Activated CD8-positive, alpha-beta memory T cell treated with anti-CD3 and anti-CD28 coated beads for 48 hours (primary cell): ENCODE data around the gene RTF2.
A peak's percentile ranks its signal among the peaks of the same experiment; 100 is the strongest.

Experiments
- DNase-seq, 3 experiments: peaks; one replicate each; pipeline ENCODE4 v3.0.0-alpha.2; 2020; ENCODE audit warnings: low read depth in 2 of 3, low spot score in 2 of 3

The RTF2 gene

GRCh38 chr20:56437196-56437960 is 31.0 kb upstream of the RTF2 start:
- DNase-seq, result no peak

- no peak for DNase-seq
These were observed 30.1 kb upstream of the RTF2 start for GRCh38 chr20:56438284-56438683.

GRCh38 chr20:56439771-56440291 is 28.6 kb upstream of the RTF2 start:
- DNase-seq, result no peak

DNA sequence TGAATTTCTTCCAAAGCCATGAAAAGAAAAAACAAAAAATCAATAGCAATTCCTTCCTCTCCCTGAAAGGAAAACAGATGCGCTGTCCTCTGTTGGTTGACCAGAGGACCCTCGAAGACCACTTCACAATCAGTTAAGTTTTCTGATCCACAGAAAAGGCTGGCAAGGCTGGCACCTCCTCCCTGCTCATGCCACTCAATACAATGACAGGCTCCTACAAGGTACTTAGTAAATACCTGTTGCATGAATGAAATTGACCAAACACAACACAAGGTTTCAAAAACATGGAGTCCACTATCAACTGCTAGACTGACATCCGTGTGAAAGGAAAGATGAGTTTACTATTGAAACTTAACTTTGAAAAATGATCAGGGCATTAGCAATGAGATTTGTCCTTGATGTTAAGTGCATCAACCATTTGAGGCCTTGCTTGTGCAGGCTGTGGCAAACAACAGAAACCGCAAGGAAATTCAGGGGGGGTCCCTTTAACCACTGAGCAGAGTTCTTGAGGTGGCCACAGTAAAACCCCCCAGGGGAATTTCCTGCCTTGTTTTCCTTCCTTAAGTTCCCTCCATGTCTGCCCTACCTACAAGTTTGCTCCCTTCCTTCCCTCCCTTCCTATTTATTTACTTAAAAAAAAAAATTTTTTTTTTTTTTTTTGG is 27.9 kb upstream of the RTF2 start:
- peak in 1 of 3 experiments; percentile 42 for DNase-seq

GRCh38 chr20:56442389-56443365 is 25.8 kb upstream of the RTF2 start:
- no peak for DNase-seq

DNA sequence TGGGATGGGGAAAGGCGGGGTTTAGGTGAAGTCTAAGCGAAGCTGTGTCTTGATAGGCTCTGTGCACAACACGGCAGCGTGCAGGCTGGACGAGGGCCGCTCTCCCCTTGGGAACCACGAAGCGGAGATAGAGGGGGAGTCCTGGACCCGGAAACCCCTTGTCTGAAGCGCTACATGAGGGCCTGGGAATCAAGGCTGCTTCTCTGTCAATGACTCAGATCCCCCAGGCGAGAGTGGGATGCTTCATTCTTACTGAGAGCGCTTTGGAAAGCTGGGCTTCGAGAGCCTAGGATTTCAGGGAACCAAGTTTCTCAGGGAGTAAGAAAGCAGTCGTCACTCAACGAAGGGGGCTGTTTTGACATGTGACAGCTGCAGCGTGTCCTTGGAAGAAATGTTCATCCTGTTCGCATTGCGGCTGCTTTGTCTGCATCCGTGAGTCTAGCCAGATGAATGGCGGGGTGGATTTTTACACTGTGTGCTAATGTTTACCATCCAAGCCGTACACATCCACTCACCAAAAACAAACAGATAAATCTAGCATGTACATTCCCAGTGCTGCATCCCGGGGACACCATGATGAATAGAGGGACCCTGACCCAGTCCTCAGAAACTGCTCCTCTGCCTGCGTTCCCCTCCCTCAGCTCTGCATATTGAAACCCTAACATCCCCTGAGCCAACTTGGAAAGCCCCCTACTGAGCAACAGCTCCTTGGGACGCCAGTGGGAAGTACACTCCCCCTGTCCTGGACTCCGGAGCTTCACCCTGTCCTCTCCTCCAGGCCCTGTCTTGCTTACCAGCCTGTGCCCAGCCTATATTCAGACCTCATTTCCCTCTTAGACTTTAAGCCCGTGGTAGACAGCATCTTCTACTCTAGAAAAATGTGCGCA is 24.5 kb upstream of the RTF2 start:
- no peak for DNase-seq

DNA sequence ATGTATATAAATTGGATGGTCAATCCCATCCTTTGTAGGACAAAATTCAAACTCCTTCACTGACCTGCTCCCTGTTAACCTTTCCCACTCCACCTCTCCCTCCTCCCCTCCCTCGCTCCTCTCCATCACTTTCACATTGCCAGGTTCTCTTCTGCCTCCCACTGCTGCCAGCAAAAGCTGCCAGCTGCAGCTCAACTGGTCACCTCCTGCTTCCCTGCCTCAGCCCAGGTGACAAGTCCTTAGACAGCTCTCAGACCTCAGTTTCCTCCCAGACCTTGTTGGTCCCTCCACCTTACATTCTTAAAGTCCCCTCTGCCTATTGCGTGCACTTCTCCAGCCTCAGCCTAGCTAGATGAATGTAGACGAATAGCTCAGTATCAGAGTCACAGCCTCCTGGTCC is 23.3 kb upstream of the RTF2 start:
- no peak for DNase-seq

GRCh38 chr20:56445540-56445939 is 22.9 kb upstream of the RTF2 start:
- DNase-seq, result no peak

GRCh38 chr20:56447227-56447626 is 21.2 kb upstream of the RTF2 start:
- no peak for DNase-seq

DNA sequence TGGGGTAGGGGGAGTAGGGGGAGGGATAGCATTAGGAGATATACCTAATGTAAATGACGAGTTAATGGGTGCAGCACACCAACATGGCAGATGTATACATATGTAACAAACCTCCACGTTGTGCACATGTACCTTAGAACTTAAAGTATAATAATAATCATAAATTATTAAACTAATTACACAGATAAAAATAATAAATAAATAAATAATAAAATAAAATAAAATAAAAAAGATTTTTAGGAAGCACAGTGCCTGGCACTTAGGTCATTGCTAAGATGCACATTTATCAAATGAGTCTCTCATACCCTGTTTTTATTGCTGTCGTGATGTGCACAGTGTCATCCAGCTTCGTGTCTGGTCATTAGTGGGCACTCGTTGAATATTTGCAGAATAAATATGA is 19.0 kb upstream of the RTF2 start:
- DNase-seq, result no peak

DNA sequence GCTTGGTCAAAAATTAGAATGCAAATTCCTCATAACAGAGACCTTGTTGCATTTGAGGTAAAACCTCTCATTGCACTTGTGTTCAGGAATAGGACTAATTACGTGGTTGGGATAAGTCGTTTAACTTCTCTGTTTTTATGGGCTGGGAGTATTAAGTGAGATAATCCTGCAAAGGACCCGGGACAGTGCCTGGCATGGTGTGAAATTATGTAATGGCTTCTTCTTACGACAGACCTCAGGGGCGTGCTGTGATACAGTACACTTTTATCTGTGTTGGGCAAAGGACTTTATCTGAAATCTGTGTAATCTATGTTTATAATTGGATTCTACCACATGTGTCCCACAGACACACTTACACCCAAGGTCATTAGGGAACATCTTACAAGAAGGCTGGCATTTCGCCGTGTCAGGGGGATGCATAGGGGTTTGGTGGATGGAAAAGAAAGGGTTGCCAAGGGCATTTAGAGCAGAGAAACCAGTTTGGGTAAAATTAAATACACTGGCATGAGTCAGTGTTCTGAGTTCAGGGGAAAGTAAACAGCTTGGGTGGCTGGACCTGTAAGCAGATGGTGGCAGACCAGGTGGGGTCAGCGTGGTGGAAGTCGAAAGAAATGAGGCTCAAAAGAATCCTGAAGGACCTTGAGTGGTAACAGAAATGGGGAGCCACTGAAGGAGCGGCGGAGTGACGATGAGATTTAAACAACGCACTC is 17.2 kb upstream of the RTF2 start:
- no peak for DNase-seq

GRCh38 chr20:56453352-56453751 is 15.1 kb upstream of the RTF2 start:
- no peak for DNase-seq

DNA sequence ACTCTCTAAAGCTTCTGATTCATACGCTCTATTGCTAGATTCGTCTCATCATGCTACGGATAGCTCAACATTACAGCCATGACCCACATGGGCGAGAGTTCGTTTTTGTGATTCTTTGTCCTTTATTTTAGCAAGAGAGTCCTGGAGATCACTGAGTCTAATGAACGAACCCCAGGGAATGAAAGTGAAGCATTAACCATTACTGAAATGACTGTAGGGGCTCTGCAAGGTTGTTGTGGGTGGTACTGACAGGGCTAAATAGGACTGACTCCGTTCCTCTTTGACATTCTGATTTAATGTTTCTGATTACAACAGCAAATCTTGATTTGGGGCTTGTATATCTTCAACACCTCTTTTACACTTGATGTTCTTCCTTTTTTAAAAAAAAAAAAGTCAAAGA is 13.7 kb upstream of the RTF2 start:
- DNase-seq, result no peak

DNA sequence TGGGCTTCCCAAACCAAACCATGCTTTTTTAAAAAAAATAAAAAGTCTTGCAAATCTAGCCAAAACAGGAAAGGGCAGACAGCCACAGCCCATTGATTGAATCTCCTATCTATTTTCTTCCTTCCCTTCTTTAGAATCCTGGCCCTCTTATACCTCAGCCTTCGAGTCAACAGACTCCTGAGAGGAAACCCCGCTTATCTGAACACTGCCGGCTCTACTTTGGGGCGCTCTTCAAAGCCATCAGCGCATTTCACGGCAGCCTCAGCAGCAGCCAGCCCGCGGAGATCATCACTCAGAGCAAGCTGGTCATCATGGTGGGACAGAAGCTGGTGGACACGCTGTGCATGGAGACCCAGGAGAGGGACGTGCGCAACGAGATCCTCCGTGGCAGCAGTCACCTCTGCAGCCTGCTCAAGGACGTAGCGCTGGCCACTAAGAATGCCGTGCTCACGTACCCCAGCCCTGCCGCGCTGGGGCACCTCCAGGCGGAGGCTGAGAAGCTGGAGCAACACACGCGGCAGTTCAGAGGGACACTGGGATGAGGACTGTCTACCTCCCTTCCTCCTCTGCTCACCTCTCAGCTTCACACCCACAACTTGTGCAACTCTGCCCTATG is 10.1 kb upstream of the RTF2 start:
- DNase-seq, result no peak

DNA sequence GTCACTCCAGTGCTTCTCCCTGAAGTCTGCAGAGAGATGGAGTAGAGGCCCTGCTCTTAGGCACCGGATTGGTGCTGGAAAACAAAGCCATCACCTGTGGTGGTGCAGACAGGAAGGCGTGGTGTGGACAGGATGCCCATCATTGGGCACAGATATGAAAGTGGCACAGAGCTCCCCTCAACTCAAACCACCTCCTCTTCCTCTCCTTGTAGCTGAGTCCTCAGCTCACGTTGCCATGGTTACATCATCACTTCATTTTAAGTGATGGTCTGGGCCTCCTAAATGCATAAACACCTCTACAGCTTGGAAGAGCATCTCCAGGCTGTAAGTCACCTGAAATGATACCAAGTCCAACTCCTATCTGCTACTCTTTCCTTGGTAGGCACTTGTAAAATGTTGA is 8.0 kb upstream of the RTF2 start:
- no peak for DNase-seq

DNA sequence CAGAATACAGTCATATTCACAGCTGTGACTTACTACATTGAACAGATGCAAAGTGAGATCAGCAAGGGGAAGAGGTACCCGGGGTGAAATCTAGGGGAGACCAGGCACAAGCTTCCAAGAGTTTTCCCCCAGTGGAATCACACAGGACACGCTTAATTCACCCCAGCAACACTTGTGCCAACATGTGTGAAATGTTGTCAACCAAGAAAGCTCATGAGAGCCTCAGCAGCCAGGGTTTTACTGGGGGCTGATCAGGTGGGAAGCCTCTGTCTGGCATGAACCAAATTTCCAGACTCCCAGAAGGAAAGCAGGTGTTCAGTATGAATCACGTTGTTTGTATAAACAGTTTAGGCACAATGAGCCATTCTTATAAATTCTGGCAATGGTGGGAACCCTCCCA is 6.9 kb upstream of the RTF2 start:
- no peak for DNase-seq

DNA sequence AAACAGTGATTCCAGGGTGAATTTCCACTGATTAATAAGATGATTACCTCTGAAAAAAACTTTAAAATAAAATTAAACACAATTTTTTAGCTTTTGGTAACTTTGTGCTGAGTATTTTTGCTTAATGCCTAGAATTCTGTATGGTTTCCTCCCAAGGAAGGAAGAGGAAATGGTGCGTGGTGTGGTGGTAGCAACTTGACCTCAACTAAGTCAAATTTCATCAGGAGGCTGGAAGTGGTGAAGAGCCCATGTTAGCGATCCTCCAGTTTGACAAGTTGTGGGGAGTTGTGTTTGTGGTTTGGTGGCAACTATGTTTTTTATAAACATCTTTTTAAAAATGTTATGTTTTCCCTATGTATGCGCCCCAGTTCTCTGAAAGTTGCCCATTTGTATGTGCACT is 5.0 kb upstream of the RTF2 start:
- no peak for DNase-seq

DNA sequence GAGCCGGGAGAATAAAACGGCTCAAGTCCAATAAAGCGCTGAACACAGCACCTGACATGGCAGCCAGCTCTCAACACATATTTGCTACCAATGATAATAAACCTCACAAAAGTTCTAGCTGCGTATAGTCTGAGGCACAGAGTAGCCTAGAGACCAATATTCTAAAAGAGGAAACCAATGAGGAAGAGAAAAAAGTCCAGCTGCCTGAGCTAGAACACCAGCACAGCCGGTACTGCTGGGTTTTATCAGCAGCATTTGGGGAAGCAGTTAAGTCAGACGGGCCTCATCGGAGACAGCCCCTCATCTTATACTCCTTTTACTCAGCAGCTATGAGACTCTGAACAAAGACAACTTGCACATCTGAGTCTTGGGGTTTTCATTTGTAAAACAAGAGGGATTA is 2.4 kb upstream of the RTF2 start:
- DNase-seq, result no peak

DNA sequence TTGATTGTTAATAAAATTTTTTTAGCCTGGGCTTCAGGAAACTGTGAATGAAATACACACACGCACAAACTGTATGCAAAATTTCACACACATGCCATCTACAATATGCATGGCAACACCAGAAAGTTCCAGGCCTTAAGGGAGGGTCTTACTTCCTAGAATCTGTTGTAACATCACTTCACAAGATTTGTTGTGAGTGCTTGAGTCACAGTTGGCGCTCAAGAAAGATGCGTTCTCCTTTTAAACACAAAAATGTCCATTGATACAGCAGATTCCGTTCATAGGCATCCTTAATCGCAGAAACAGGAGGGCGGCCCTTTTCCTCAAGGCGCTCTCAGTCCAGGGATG is 485 bp upstream of the RTF2 start:
- no peak for DNase-seq

- DNase-seq, result no peak
These were observed 636 bp downstream of the RTF2 start for GRCh38 chr20:56469077-56469449.
